Activated CD4-positive, alpha-beta T cell treated with anti-CD3 and anti-CD28 coated beads, Interleukin-2, amount 10 ng/mL, durations not matched to agents 24 days and 14 days (primary cell): Measurements from ENCODE around the gene PGAP6. TPM values are rescaled to one million over a fixed set of nuclear protein-coding genes. Genes with fewer than 3 reads are reported as not detected.
"Not testable (repeated sequence)": the region's sequence is repeated elsewhere in the genome, so short reads cannot be mapped to it uniquely, and the experiment has no call there.

Source experiments
- DNase-seq: peaks from one replicate; pipeline ENCODE4 v3.0.0; 2022
- H3K27ac Mint-ChIP-seq: one replicate; pipeline ENCODE4 v1.8.0; 2022; ENCODE audit warnings: mild to moderate bottlenecking, mixed read lengths
- H3K27me3 Mint-ChIP-seq: one replicate; pipeline ENCODE4 v1.8.0; 2022; ENCODE audit warnings: mixed read lengths
- H3K36me3 Mint-ChIP-seq: one replicate; pipeline ENCODE4 v1.8.0; 2022; ENCODE audit warnings: low read depth, mild to moderate bottlenecking, mixed read lengths
- H3K4me1 Mint-ChIP-seq: one replicate; pipeline ENCODE4 v1.8.0; 2021; ENCODE audit warnings: mixed read lengths
- H3K4me3 Mint-ChIP-seq: one replicate; pipeline ENCODE4 v1.8.0; 2022; ENCODE audit warnings: mild to moderate bottlenecking, moderate library complexity, mixed read lengths
- H3K9me3 Mint-ChIP-seq: one replicate; pipeline ENCODE4 v1.8.0; 2021; ENCODE audit warnings: mixed read lengths
- intact Hi-C: fragments of 100-400 bp; cut with micrococcal nuclease; formaldehyde crosslinking; loops from one replicate; pipeline ENCODE4 v1.15.1; 2023
- total RNA-seq: library from RNA; stranded (reverse); gene quantifications from 2 replicates; pipeline ENCODE4 v1.2.3, GENCODE V29; 2022

Gene PGAP6
- total RNA-seq, 1 donor from 2014 or later = 37.8 TPM

- Mint-ChIP-seq H3K27me3 (no peaks in the 10 kb centered on the region), H3K4me3 (peak overlapping the region; percentile 85), H3K27ac (peak overlapping the region; percentile 85), H3K4me1 (peaks cover 29% of the 10 kb centered on the region), H3K9me3 (no peaks in the 10 kb centered on the region), H3K36me3 (peaks cover 16% of the 10 kb centered on the region)
- peak; percentile 83 for DNase-seq
- intact Hi-C loops = loop anchor here (1.0 to 2.0 kb wide), 3 partner anchors 27 to 123 kb away; partner anchors contain the start of gene LUC7L
Measured at GRCh38 chr16:351804-352520, 29.8 kb downstream of the PGAP6 start.

GRCh38 chr16:350203-350602 is 31.6 kb downstream of the PGAP6 start:
- intact Hi-C loops = loop anchor here (2.0 kb wide), 1 partner anchor 25 kb away; no protein-coding TSS in a partner anchor
- peaks cover 29% of the 10 kb centered on the region for H3K36me3 Mint-ChIP-seq
- peaks cover 31% of the 10 kb centered on the region for H3K4me1 Mint-ChIP-seq
- DNase-seq = no peak
- no peaks in the 10 kb centered on the region for H3K9me3 Mint-ChIP-seq
- no peak overlapping the region for H3K27ac Mint-ChIP-seq
- no peaks in the 10 kb centered on the region for H3K27me3 Mint-ChIP-seq
- H3K4me3 Mint-ChIP-seq = peak overlapping the region; percentile 8

- Mint-ChIP-seq H3K36me3 (peaks cover 36% of the 10 kb centered on the region), H3K4me3 (no peak overlapping the region), H3K27ac (no peak overlapping the region), H3K27me3 (no peaks in the 10 kb centered on the region), H3K4me1 (peaks cover 33% of the 10 kb centered on the region), H3K9me3 (no peaks in the 10 kb centered on the region)
- no peak for DNase-seq
- intact Hi-C loops = no loop called here
Measured at GRCh38 chr16:349211-349610, 32.6 kb downstream of the PGAP6 start.

GRCh38 chr16:348495-348894 is 33.3 kb downstream of the PGAP6 start:
- Mint-ChIP-seq H3K4me1 (peaks cover 31% of the 10 kb centered on the region), H3K36me3 (peaks cover 40% of the 10 kb centered on the region)
- H3K27ac Mint-ChIP-seq, DNase-seq, H3K4me3 Mint-ChIP-seq, intact Hi-C loops, H3K9me3 Mint-ChIP-seq, H3K27me3 Mint-ChIP-seq: not testable (repeated sequence)

GRCh38 chr16:347203-347602 is 34.6 kb downstream of the PGAP6 start:
- Mint-ChIP-seq H3K36me3 (peaks cover 42% of the 10 kb centered on the region), H3K4me3 (no peak overlapping the region), H3K27me3 (no peaks in the 10 kb centered on the region), H3K4me1 (peaks cover 40% of the 10 kb centered on the region), H3K27ac (no peak overlapping the region), H3K9me3 (no peaks in the 10 kb centered on the region)
- DNase-seq = no peak
- intact Hi-C loops = no loop called here

- H3K27ac Mint-ChIP-seq = no peak overlapping the region
- no peak for DNase-seq
- no peak overlapping the region for H3K4me3 Mint-ChIP-seq
- intact Hi-C loops = no loop called here
- H3K27me3 Mint-ChIP-seq = no peaks in the 10 kb centered on the region
- H3K36me3 Mint-ChIP-seq = peaks cover 47% of the 10 kb centered on the region
- peaks cover 42% of the 10 kb centered on the region for H3K4me1 Mint-ChIP-seq
- H3K9me3 Mint-ChIP-seq = no peaks in the 10 kb centered on the region
Measured at GRCh38 chr16:346587-346986, 35.2 kb downstream of the PGAP6 start.

GRCh38 chr16:345772-346171 is 36.0 kb downstream of the PGAP6 start:
- peaks cover 39% of the 10 kb centered on the region for H3K4me1 Mint-ChIP-seq
- no peak overlapping the region for H3K27ac Mint-ChIP-seq
- DNase-seq = no peak
- H3K4me3 Mint-ChIP-seq = no peak overlapping the region
- H3K9me3 Mint-ChIP-seq = no peaks in the 10 kb centered on the region
- peaks cover 47% of the 10 kb centered on the region for H3K36me3 Mint-ChIP-seq
- intact Hi-C loops = no loop called here
- no peaks in the 10 kb centered on the region for H3K27me3 Mint-ChIP-seq

GRCh38 chr16:342455-343213 is 39.1 kb downstream of the PGAP6 start:
- intact Hi-C loops = no loop called here
- Mint-ChIP-seq H3K9me3 (no peaks in the 10 kb centered on the region), H3K27ac (no peak overlapping the region), H3K4me3 (no peak overlapping the region), H3K27me3 (no peaks in the 10 kb centered on the region), H3K36me3 (peaks cover 36% of the 10 kb centered on the region), H3K4me1 (peaks cover 35% of the 10 kb centered on the region)
- DNase-seq = no peak

- intact Hi-C loops, H3K9me3 Mint-ChIP-seq, H3K4me3 Mint-ChIP-seq, H3K27ac Mint-ChIP-seq, DNase-seq, H3K27me3 Mint-ChIP-seq: not testable (repeated sequence)
- Mint-ChIP-seq H3K36me3 (peaks cover 31% of the 10 kb centered on the region), H3K4me1 (peaks cover 32% of the 10 kb centered on the region)
Measured at GRCh38 chr16:341974-342336, 39.8 kb downstream of the PGAP6 start.

GRCh38 chr16:341095-341973 is 40.4 kb downstream of the PGAP6 start:
- H3K4me1 Mint-ChIP-seq = peaks cover 32% of the 10 kb centered on the region
- intact Hi-C loops, H3K27ac Mint-ChIP-seq, DNase-seq, H3K9me3 Mint-ChIP-seq, H3K27me3 Mint-ChIP-seq, H3K4me3 Mint-ChIP-seq: not testable (repeated sequence)
- peaks cover 27% of the 10 kb centered on the region for H3K36me3 Mint-ChIP-seq

- Mint-ChIP-seq H3K4me3 (no peak overlapping the region), H3K36me3 (peaks cover 20% of the 10 kb centered on the region), H3K27me3 (no peaks in the 10 kb centered on the region), H3K27ac (no peak overlapping the region), H3K9me3 (no peaks in the 10 kb centered on the region), H3K4me1 (peaks cover 33% of the 10 kb centered on the region)
- intact Hi-C loops = no loop called here
- DNase-seq = no peak
Measured at GRCh38 chr16:340370-341091, 41.2 kb downstream of the PGAP6 start.

GRCh38 chr16:339680-340079 is 42.1 kb downstream of the PGAP6 start:
- H3K27ac Mint-ChIP-seq = no peak overlapping the region
- DNase-seq = no peak
- H3K27me3 Mint-ChIP-seq = no peaks in the 10 kb centered on the region
- peaks cover 13% of the 10 kb centered on the region for H3K36me3 Mint-ChIP-seq
- no peaks in the 10 kb centered on the region for H3K9me3 Mint-ChIP-seq
- intact Hi-C loops = no loop called here
- H3K4me3 Mint-ChIP-seq = peak overlapping the region; percentile 44
- H3K4me1 Mint-ChIP-seq = peaks cover 32% of the 10 kb centered on the region

- DNase-seq = no peak
- intact Hi-C loops = no loop called here
- Mint-ChIP-seq H3K9me3 (no peaks in the 10 kb centered on the region), H3K27ac (no peak overlapping the region), H3K36me3 (peaks cover 7% of the 10 kb centered on the region), H3K27me3 (no peaks in the 10 kb centered on the region), H3K4me3 (no peak overlapping the region), H3K4me1 (peaks cover 30% of the 10 kb centered on the region)
Measured at GRCh38 chr16:337975-338575, 43.7 kb downstream of the PGAP6 start.
